ENCODE results near the gene PTGDS.

PTGDS gene

DNA sequence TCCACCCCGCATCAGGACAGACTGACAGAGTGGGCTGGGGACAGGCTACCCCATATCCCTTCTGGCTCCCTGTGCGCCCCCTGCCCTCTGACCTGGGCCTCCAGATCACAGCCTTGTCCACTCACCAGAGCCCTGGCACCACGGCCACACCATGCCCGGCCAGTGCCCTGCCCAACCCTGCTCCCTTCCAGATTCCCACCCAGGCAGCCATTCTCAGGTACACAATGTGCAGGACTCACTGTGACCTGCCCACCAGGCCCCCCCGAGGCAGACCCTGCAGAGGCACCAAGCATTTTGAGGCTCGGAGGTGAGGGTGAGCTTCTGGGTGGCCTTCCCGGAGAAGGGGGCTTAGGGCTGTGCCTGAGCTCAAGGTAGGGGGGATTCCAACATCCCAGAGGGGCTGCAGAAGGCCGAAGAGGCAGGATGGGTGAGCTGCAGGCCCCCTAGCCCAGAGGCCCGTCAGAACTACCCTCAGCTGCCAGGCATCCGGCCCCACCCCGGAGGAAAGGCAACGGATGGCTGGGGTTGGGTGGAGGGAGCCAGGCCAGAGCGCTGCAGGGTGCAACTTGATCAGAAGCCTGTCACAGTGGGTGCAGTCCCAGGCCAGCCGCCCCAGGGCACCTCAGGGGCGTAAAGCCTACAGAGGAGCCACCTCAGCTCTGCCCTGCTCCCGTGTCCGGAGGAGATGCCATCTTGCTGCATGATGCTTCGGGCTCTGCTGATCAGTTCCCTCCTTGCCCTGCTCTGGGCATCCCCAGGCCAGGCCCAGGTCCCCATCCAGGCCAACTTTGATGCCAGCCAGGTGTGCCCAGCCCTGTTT, 5.1 kb downstream of the PTGDS start, which contains the start of gene LCNL1:
Gene LCNL1, plus strand, starts transcription at position 762 of the 820 bp plus-strand sequence. CDS start 594 bp downstream, outside the sequence.
- no peak within 1 kb of the TSS for H3K4me3 ChIP-seq (replicated peaks in 1 of 2; ENCODE audit: low read depth in 2 of 2, low read length in 2 of 2)
- no peak for DNase-seq (ENCODE audit: low read depth in 2 of 2)
- TF ChIP-seq, protein P1, sequence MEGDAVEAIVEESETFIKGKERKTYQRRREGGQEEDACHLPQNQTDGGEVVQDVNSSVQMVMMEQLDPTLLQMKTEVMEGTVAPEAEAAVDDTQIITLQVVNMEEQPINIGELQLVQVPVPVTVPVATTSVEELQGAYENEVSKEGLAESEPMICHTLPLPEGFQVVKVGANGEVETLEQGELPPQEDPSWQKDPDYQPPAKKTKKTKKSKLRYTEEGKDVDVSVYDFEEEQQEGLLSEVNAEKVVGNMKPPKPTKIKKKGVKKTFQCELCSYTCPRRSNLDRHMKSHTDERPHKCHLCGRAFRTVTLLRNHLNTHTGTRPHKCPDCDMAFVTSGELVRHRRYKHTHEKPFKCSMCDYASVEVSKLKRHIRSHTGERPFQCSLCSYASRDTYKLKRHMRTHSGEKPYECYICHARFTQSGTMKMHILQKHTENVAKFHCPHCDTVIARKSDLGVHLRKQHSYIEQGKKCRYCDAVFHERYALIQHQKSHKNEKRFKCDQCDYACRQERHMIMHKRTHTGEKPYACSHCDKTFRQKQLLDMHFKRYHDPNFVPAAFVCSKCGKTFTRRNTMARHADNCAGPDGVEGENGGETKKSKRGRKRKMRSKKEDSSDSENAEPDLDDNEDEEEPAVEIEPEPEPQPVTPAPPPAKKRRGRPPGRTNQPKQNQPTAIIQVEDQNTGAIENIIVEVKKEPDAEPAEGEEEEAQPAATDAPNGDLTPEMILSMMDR (IDR thresholded peaks at IDR 0.05; ENCODE audit: low read depth, low read length), result no peak

DNA sequence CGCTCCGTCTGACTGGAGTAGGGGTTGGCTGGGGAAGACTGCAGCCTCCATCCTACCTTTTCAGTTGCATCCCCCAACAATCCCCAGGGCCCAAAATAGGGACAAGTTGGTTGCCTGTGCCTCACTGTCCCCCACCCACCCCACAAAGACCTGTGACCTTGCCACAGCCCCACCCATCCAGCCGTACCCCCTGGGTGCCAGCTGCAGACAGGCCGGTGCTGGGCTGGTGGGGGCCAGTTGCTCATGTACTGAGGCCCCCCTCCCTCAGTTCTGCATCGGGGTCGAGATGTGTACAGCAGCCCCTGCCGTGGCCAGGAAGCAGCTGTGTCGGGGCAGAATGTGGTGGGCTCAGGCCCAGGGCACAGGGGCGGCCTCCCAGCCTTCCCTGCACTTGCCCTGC, 5.9 kb downstream of the PTGDS start:
- no peak for DNase-seq (ENCODE audit: low read depth in 2 of 2)
- H3K4me3 ChIP-seq (replicated peaks in 1 of 2; ENCODE audit: low read depth in 2 of 2, low read length in 2 of 2), result no peak overlapping the region
- TF ChIP-seq, protein P1 (IDR thresholded peaks at IDR 0.05; ENCODE audit: low read depth, low read length), result no peak

DNA sequence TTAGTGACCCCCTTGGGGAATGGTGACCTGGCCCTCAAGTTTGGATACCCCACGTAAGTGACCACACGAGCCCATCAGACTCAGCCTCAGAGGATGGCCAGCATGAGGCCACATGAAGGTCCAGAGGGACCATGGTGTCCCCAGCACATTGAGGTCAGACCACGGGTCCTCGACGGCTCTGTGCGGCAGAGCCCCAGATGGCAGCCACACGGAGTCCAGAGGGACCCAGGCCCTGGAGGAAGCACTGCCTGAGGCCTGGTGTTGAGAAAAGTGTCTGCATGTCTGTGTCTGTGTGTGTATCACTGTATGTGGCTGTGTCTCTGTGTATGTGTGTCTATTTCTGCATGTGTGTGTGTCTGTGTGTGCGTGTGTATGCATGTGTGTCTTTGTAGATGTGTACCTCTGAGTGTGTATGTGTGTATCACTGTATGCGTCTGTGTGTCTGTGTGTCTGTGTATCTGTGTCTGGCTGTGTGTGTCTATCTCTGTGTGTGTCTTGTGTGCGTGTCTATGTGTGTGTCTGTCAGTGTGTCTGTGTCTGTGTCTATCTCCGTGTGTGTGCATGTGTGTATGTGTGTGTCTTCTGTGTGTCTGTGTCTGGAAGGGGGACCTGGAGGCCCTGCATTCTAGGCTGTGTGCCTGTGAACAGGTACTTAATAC, 6.5 kb downstream of the PTGDS start:
- TF ChIP-seq, protein P1 (IDR thresholded peaks at IDR 0.05; ENCODE audit: low read depth, low read length), result no peak
- H3K4me3 ChIP-seq (replicated peaks in 1 of 2; ENCODE audit: low read depth in 2 of 2, low read length in 2 of 2), result no peak overlapping the region
- DNase-seq (ENCODE audit: low read depth in 2 of 2), result no peak

DNA sequence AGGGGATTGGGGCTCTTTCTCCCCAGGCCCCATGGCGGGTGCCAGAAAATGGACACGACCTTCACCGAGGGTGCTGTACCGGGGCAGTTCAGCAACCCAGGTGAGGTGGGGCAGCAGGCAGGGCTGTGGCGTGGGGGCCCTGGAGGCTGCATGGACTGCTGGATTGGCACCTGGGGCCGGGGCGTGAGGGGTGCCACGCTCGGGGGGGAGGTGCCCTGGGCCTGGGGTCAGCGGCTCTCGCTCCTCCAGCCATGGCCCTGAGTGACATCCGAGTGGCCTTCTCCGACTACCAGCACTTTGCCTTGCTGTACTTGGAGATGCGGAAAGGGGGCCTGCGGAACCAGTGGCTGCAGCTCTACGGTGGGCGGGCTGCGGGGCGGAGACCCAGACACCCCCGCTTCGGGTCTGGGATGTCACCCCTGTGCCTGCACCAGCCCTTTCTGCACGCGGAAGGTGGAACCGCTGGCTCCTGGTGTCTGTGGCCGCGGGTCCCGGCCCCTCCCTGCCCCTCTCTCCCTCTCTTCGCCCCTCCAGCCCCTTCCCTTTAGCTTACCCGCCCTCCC, 7.2 kb downstream of the PTGDS start:
- no peak for DNase-seq (ENCODE audit: low read depth in 2 of 2)
- TF ChIP-seq, protein P1 (IDR thresholded peaks at IDR 0.05; ENCODE audit: low read depth, low read length), result no peak
- H3K4me3 ChIP-seq (replicated peaks in 1 of 2; ENCODE audit: low read depth in 2 of 2, low read length in 2 of 2), result no peak overlapping the region

DNA sequence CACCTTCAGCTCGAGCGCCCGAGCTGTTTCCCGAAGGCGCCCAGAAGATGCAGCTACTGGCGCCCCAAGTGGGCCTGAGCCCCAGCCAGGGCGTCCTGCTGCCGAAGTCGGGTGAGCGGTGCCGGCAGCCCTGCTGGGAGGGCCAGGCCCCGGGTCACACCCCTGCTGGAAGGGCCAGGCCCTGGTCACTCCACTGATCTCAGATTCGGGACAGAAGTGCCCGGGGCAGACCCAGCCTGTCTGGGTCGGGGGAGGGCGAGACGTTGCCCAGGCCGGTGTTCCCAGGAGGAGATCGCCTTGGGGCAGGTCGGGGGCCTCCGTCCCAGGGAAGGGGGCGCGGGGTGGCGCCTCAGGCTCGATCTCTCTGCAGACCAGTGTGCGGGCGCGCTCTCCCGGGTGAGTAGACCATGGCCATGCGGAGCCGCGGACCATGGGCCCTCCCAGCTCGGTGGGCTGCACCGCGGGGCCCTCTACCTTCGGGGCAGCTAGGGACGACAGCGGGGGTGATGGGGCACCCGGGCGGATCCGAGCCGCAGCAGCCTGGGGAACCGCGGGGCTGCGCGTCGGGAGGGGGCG, 7.8 kb downstream of the PTGDS start:
- DNase-seq (ENCODE audit: low read depth in 2 of 2), result no peak
- H3K4me3 ChIP-seq (replicated peaks in 1 of 2; ENCODE audit: low read depth in 2 of 2, low read length in 2 of 2), result no peak overlapping the region
- TF ChIP-seq, protein P1 (IDR thresholded peaks at IDR 0.05; ENCODE audit: low read depth, low read length), result no peak

DNA sequence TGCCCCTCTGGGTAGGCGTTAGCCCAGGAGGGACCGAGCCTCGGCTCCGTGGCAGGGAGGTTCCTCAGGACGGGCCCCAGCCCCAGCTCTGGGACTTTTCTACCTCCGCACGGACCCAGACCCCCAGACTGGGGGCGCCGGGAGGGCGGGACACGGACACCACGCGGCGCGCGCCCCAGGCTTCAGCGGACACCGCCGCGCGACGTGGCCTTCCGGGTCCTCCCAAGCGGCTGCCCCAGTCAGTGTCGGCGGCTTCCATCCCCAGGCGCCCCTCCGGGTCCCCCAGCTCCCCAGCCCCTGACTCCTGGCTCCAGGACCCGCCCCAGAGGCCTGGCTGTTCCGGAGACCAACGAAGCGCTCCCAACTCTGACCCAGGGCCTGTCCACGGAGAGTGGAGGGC, 8.5 kb downstream of the PTGDS start:
- DNase-seq (ENCODE audit: low read depth in 2 of 2), result no peak
- H3K4me3 ChIP-seq (replicated peaks in 1 of 2; ENCODE audit: low read depth in 2 of 2, low read length in 2 of 2), result no peak overlapping the region
- TF ChIP-seq, protein P1 (IDR thresholded peaks at IDR 0.05; ENCODE audit: low read depth, low read length), result no peak
